NOMO-1 treated with dmso at 0.1 percent for 144 hours (cell line): ENCODE measurements around the gene GRID1.

Source experiments
- DNase-seq: peaks from one replicate; lab custom pipeline; 2025; ENCODE audit not compliant: unreplicated experiment; lab: John Stamatoyannopoulos, UW

Gene GRID1

GRCh38 chr10:85614981-85615380 lies 751.6 kb downstream of the GRID1 start:
- no peak for DNase-seq

- DNase-seq: no peak
These were observed 752.0 kb downstream of the GRID1 start for GRCh38 chr10:85614566-85614965.

GRCh38 chr10:85613391-85613790 lies 753.2 kb downstream of the GRID1 start:
- DNase-seq: no peak

DNA sequence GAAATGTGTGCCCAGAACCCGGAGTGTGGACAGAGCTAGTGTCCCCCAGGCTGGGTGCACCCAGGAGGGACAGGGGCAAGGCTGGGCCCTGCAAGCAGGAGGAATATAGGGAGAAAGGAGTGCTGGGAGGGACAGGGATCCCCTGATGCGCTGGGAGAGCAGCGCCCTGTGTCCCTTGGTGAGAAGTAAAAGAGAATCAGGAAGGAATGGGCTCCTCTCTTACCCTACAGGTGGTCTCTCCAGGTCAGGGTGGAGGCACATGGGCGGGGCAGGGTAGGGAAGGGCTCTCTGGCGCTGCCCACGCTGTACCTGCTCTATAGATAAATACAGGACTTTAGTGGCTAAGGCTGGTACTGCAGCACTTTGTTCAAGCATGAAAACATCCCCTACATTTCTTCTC lies 753.8 kb downstream of the GRID1 start:
- no peak for DNase-seq

GRCh38 chr10:85612378-85612775 lies 754.2 kb downstream of the GRID1 start:
- peak; percentile 21 for DNase-seq

DNA sequence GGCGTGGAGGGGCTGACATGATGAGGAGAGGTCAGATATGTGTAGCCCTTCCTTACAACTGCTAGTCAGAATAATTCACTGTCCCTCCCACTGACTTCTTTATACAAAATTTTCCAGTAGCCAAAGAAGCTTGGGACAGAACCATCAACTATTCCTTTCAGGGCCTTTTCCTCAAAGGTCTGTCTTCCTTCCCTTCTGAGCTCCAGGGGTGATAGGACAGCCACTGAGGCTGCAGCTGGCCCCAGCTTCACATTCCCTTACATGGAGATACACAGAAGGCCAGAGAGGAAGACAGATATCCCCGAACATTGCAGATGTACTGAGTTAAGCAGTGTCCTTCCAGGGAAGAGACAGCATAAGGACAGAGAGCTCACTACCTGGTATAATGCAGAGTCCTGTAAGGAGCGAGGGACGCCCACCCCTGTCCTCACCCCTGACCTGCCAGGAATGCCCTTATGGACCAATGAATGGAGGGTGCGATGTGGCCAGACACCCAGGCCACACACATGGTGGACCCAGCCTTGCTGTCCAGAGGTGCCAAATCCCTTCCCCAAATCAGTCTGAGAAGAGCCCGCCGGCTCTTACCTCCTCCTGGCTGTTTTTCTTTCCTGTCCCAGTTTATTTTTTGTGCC lies 754.7 kb downstream of the GRID1 start:
- no peak for DNase-seq

GRCh38 chr10:85611093-85611740 lies 755.4 kb downstream of the GRID1 start:
- no peak for DNase-seq

GRCh38 chr10:85610381-85611092 lies 756.1 kb downstream of the GRID1 start:
- no peak for DNase-seq

- no peak for DNase-seq
These were observed 757.1 kb downstream of the GRID1 start for GRCh38 chr10:85609509-85609908.

DNA sequence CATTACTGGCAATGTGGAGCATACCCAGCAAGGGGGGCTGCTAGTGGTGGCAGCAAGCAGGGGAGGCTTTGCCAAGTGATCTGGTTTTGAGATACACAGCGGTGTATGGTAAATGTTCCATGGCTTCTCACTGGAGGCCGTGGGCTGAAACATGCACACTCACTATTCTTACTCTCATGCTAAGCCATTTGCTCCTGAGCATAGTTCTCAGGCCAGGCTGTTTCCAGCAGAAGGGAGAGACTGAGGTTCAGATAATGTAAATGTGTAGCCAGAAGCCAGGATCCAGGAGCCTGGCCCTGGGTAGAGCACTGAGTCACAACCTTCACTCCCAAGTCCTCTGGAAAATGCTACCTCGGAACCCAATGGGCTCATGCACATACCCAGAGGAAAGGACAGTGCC lies 757.9 kb downstream of the GRID1 start:
- DNase-seq: no peak

DNA sequence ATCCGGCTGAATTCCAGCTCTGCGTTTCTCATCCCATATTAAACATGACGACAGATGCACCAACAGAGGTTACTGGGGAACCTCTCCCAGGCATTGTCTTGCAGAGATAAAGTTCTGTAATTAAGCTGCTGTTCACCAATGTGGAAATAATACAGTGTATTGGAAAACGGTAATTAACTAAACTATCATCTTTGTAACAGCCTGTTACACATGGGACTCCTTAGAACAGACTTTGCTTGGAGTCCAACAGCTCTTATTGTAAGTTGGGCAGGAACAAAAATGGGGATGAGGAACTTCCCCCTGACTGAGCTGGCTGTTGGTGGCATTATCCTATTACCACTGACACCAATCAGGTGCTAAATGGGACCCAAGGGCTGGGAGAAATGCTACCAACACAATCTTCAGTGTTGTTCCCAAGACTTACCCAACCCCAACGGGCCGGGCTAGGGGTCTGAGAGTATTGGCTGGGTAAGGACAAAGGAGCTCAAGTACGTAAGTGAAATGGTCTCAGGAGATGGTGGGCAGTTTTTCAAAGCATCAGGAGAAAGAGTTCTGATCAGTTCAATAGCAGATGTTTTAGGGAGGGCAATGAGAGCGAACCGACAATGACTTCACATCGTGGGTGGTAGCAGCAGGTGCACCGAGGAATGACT lies 759.4 kb downstream of the GRID1 start:
- DNase-seq: no peak

GRCh38 chr10:85606401-85606800 lies 760.2 kb downstream of the GRID1 start:
- DNase-seq: no peak

DNA sequence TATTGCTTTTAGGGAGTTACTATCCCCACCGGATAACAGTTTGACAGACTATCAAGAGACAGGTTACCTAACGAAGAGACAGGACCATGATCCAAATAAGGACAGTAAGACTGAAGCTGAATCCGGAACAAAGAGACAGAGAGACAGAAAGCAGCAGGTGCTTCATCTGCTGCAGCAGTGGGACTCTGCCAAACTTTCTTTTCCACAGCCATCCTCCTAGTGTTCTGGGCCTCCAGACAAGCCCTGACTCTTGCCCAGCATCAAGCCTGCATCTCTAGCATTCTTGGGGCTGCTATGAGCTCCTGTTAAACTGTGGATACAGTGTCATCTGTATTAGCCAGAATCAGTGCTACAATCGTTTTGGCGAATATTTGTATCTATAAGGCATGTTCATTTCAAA lies 761.7 kb downstream of the GRID1 start:
- no peak for DNase-seq

GRCh38 chr10:85604136-85604725 lies 762.4 kb downstream of the GRID1 start:
- no peak for DNase-seq

GRCh38 chr10:85603151-85603940 lies 763.2 kb downstream of the GRID1 start:
- DNase-seq: no peak

DNA sequence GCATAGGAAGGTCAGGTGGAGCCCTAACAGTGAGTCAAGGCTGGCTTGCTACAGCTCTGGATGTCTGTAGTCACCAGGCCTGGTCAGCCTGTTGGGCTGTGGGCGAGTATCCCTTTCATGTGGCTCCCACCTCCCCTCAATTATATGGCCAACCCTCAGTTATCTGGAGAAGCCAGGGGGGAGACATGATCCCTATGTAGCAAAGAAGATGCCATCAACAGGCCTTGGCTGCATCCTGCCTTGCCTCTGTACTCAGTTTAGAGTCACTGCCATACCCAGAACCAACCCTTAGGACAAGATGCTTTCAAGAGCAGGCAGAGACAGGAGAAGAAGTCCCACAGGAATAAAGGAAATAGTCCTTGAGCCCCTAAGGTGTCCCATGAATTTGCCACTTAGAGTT lies 763.9 kb downstream of the GRID1 start:
- DNase-seq: no peak

DNA sequence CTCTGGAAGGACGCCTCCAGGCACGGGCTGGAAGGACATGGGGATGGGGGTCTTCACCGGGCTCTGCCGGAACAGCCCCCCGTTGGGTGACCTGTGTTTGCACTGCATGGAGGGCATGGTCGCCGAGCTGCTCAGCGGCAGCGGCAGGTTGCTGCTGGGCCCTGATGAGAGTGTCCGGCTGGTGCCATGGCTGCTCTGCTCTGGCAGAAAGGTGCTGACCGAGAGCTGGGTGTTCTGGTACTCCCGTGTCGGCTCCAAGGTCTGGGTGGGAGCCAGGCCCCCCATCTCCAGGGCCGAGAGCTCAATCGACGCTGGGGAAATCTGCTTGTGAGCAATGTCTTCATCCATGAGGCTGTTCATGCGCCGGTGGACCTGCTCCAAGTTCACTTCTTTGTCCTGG lies 764.3 kb downstream of the GRID1 start:
- no peak for DNase-seq

GRCh38 chr10:85601526-85601925 lies 765.1 kb downstream of the GRID1 start:
- DNase-seq: no peak

- no peak for DNase-seq
These were observed 765.9 kb downstream of the GRID1 start for GRCh38 chr10:85600744-85601081.

DNA sequence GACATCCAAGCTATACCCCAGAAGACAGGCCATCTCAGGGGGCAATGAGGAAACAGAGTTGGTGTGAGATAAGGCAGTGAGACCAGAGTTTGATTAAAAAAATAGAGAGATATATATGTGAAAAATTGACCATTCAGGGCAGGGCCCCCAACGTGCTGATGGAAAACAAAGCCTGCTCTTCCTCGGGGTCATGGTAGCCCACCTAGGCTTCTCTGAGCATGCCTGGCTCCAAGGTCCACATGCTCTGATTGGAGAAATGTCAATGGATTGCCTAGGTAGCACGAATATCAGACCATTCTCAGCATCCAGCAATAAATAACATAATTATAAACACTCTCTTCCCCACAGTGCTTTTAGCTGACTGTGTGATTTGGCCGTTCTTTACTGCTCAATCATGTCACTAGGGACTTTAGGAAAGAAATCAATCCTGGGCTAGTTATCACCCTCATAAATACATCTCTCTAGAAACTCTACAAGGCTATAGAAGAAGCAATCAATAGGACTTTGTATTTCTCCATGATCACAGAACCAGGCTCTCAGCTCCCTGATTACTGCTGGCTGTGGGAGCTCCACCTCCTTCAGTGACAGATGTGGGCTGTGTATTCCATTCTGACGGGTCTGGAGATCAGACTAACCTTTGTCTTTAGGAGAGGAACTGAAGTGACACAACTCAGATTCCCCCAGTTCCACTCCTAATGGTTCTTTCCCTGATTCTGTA lies 766.4 kb downstream of the GRID1 start:
- no peak for DNase-seq
